HuH-7 (cell line): Measurements from ENCODE around the gene FSTL5.

Source experiments
- DNase-seq: peaks from one replicate; pipeline ENCODE4 v3.0.0; 2011; ENCODE audit warnings: low spot score

FSTL5 gene

DNA sequence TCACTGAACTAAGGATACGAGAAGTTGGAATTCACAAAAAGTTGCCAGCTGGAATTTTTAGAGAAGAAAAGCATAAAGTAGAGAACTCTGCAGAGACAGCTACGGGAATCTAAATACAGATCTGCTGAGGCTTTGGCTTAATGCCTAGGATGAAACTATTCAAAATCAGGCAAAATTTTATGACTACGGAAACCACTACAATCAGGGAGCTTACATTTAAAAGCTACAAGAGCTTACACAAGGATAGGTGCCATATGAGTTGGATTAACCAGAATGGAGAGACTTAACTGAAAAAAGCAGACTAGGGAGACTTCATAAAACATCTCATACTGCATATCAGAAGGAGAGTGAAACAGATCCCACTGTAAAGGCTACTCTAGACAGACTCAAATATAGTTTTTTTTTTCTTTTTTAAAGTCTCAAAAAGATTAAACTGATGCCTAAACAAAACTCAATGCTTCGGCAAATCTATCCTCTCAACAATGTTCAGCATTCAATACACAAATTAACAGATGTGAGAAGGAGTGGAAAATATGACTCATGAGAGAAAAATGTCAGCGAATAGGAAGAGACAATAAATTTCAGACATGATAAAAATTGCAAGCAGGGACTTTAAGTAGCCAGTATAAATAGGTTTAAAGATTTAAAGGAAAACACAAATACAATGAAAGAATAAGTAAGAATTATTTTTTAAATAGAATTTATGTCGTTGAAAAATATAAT, 586.1 kb downstream of the FSTL5 start:
- DNase-seq: no peak

DNA sequence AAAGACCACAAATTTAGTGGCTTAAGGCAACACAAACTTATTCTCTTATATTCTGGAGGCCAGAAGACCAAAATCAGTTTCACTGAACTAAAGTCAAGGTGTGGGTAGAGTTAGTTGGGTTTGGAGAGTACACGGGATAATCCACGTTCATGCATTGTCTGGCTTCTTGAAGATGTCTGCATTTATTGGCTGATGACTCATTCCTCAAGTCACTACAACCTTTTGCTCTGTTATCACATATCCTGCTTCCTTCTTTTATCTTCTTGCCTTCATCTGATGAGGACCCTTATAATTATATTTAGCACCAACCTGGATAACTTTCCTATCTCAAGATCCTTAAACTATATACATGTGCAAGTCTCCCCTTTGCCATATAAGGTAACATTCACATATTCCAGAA, 590.0 kb downstream of the FSTL5 start:
- no peak for DNase-seq

DNA sequence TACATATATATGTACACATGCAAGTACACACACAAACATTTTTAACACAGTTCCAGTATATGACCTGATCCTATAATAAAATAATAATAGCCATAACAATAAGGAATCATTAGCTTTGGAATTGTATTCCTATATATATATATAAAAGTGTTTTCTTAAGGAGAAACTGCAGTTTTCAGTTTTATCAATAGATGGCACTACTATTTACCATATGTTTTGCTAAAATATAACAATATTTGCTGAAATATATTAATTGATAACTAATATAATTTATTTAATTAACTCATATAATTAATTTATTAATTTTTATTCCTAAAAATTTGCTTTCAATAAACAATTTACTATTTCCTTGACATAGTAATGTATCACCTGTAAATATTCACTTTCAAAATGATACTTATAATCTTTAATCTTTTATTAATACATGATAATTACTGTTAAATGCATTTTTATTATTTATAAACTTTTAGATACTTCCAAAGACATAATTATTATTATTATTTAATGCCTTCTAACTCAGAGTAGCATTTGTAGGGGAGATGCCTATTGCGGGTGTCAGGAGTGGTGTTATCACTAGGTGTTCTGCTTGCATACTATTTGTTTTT, 599.5 kb downstream of the FSTL5 start:
- no peak for DNase-seq

DNA sequence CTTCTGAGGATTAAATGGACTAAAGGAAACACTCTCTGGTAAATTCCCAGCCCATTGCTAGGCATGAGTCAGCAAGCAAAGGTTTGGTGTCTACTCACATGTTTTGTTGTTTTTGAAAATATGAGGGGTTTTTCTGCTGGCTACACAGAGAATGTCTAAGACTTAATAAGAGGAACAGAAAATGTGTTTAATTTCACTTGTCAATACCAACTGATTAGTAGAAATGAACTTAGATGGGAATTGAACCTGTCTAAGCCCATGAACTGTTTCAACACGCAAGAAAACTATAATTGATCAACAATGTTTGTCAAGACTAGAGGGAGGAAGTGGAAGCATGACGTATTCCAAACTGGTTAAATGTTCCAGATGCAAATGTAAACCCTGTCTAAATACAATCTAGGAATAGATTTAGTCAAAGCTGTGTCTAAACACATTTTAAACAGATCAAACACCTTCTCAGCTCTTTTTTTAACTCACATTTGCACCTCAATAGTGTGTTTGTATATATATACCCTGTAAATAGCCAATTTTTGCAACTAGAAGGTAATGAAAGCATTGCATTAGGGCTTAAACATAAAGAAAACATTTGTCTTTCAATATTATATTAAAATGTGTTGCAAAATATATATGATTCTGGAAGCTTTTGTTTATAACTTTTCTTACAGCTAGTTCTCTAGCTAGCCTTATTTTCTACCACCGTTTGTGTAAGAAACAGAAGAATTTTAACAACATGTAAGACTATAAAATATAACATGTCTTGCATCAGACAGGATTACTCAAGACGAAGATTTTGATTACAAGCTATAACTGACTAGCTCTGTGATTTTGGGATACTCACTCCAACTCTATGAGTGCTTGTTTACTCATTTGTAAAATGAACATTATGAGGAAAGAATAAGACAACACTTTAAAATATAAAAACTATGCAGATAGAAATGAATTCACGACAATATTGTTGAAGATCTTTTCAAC, 607.8 kb downstream of the FSTL5 start:
- DNase-seq: no peak

DNA sequence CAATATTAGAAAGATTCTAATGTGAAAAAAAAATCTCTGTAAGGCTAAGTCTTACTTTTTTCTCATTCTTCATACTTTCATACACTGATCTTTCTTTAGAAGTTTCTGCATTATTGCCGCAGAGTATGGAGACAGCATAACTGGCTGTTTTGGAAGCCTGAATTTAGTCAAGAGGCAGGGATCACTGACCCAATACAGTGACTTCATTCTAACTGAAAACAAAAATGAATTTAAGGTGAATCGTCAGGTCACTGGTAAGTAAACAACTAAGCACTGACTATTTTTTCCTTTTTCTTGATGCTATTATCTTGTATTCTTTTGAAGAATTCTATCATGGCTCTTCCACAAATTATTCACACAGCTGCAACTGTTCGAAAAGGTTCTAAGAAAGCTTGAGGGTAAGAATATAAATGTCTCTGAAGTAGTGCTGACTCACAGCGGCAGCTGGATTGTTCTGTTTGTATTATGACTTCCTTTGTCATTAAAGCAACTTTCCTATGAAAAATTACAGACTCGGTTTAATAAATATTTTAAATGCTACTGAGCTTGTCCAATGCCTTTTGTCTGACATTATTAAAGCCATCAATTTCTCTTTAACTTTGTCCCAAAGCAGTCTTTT, 609.3 kb downstream of the FSTL5 start:
- DNase-seq: no peak

DNA sequence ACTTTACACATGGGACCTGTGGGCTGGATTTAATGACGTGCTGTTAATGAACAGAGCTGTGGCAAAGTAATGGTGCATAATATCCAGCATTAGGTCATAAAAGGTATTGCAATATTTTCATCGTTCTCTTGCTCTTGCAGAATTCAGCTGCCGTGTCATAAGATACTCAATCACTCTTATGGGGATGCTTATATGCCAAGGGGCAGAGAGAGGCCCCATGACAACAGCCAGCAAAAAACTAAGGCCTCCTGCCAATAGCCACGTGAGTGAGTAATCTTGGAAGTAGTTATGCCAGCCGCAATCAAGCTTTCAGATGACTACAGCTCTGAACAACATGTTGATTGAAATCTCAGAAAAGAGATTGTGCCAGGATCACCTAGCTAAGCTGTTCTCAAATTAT, 616.9 kb downstream of the FSTL5 start:
- DNase-seq: no peak

DNA sequence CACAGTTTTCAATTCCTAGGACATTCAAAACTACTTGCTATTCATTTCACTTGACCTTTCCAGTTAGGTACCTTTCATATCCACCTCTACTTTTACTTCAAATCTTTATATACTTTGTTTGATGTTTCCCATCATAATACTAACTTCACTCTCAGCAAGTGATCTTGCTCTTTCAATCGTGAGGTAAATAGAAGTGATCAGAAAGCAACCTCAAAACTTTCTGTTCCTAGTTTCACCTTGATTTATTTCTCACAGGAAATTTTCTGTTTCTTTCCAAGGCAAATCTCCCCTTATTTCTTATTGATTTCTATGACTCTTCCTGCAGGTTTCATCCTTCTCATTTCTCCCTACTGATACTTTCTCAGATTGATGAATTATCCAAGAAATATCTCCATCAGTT, 623.5 kb downstream of the FSTL5 start:
- DNase-seq: no peak

DNA sequence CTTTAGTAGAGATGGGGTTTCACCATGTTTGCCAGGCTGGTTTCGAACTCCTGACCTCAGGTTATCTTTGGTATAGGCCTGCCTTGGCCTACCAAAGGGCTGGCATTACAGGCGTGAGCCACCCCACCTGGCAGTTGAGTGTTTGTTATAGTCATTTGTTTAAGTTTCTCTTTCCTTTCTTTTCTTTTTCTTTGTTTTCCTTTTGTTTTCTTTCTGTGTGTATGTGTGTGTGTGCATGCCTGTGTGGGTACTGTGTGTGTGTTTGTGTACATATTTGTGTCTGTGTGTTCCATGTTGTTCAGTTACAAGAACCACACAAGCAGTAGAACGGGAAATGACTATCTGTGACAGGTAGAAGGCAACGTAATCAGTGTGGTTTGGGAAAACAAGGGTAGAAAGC, 624.9 kb downstream of the FSTL5 start:
- DNase-seq: no peak

DNA sequence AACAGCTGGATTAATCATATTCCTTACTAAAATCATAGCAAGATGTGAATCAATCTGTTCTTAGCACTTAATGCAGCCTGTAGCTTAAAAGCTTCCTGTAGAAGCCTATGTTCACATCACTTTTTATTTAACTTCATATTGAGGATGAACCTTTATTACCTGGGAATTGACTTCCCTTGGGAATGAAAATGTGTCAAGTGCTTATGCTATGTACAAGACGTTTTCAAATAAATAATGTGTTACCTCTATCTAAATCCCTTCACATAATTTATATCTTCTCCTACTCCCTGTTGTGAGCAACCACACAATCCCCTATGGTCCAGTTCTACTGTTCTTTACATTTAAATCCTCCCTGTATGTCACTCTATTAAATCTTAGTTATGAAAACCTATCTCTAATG, 633.1 kb downstream of the FSTL5 start:
- no peak for DNase-seq

DNA sequence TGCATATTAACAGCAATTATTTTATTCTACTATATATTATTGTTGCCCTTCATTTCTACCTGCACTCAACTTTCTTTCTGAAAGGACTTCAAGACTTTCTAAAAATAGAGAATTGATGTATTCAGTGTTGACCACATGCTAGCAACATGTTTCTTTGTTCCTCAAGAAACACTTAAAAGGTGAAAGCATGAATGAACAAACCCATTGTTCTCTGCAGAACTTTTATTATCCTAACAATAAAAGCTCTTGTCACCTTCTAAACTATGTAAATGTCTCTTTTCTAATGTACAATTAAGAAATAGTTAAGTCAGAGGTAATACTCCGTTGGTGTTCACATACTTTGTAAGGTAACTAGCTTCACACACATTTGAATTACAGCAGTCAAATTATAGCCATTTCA, 638.7 kb downstream of the FSTL5 start:
- no peak for DNase-seq

DNA sequence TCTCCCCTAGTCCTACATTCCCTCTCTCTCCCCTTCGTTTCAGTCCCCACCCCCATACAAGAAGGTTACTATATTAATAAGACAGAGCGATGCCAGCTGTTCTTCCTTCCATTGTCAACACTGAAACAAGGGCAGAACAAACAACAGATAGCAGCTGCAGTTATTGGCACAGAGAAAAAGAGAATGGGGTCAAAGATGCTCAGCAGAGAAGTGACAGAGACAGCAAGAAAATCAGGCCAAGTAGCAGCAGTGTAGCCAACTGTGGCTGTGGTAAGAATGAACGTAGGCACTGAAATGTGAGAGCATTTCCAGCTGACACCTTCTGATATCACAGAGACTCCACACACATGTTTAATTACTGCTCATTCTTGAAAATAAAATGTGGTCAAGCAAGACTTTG, 641.8 kb downstream of the FSTL5 start:
- no peak for DNase-seq

DNA sequence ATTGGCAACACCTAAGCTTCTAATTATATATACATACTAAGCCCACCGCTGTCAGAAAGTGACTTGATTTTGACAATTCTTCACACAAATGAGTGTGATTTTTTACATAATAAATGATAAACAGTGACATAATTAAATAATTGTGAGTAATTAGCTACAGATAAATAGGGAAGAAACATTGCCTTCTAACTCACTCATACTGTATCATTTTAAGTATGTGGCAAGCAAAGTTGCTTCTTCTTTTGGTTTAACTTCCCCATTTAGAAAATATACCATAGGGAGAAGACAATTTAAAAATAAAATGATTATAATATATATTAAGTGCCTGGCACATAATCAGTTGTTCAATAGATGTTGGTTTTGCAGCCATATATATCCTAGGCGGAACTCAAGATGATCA, 644.2 kb downstream of the FSTL5 start:
- DNase-seq: no peak

DNA sequence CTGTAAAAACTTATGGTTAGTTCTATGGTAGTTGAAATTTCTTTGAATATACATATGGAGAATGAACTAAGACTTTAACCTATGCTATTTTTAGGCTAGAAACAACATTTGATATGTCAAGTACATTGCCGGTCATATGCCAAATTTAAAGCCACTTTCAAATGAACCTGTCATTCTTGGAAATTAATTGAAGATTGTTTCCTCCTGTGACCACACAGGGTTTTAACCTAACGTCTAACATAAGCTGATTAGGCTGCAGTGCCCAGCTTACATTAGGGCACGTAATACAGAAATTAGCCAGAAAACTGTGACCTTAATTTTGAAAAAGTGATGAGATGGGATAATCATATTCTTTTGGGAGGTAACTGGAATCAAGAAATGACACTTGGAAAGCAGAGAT, 645.9 kb downstream of the FSTL5 start:
- no peak for DNase-seq

DNA sequence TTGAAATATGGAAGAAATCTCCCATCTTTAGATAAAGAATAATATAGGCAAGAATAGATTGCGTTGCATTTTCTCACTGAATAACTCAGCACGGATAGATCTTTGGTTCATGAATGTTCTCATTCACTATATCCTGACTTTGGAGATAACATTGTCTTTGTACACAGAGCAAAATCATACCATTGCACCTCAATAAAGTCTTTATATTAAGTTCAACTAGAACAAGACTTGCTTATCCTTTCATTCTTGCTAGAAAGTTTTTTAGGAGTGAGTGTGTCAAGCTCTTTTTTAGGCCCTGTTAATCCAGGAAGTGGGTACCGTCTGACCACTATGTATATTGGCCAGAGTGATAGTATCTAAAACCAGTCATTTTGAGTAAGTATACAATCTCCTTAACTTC, 658.7 kb downstream of the FSTL5 start:
- DNase-seq: no peak

DNA sequence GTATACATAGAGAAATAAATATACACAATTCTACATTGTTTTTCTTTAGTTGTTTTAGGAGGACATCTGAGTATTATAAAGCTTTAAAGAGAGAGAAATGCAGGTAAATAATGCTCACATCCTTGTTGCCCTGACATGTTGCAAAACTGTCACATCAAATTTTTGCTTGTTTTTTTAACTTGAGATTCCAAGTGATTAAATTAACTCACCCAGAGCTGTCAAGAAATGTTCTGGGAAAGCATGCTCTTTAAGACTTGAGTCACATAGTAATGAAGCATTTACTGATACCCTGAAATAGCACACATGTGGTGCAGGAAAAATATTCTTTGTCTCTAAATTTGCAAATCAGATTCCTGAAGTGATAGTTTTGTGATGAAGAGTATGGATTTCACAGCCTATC, 665.6 kb downstream of the FSTL5 start:
- DNase-seq: no peak

DNA sequence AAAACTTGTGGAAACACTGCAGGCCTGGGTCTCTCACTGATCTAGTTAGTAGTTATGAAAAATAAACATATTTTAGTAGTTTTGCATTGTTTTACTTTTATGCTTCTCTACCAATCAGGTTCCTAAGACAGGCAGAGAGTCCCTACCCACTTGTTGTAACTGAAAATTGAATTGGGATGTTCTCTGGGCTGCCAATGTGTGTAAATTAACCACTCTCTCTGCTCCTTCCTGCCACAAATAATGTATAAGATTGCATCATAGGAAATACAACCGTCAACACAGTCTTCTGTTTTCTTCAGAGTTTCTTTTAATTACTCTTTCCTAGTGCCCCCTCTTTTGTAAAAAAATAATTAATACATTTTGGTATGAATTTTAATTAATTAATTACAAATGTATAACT, 677.3 kb downstream of the FSTL5 start:
- DNase-seq: no peak

DNA sequence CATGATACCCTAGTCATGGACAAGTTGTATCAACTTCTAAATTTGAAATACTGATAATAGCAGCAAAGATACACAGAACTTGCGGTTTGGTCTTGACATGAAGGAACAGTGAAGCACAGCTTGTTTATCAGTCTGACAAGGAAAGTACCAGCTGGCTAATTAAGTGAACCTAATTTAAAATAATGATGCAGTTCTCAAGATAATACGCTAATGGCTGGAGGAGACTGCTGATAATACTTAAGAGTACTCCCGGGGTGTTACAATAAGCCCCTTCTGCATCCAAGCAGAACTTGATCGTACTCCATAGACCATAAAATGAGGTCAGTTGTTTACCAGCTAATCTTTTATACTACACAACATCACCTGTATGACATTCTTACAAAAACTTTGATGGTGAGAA, 697.5 kb downstream of the FSTL5 start:
- no peak for DNase-seq

DNA sequence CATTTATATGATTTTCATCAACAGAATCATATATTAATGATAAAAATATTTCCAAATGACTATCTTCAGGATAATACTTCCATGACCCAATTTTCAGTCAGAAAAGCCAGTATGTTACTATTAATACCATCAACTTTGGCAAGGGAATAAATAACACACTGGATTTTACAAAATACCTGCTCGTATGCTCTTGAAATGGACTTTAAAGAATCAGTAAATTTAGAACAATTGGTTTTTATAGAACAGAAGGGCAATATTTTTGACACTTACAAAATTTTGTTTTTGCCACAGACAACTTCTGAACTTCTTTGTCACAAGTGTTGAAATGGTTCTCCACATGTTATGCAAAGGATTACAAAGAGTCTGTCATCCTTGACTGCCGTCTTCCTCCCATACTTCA, 700.4 kb downstream of the FSTL5 start:
- no peak for DNase-seq

DNA sequence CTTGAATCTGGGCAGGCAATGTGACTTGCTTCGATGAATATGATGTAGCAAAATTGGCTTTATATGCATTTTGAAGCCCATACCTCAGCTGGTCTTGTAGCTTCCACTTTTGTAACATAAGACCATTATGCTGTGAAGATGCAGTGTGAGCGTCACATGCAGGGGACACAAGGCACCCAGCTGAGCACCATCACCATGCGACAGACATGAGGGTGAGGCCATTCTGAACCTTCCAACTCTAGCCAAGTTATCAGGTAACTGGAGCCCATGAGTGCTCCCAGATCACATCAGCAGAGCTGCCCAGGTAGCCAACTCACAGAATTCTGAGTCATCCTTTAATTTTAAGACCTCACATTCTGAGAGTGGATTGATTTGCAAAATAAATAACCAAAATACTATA, 705.9 kb downstream of the FSTL5 start:
- no peak for DNase-seq

DNA sequence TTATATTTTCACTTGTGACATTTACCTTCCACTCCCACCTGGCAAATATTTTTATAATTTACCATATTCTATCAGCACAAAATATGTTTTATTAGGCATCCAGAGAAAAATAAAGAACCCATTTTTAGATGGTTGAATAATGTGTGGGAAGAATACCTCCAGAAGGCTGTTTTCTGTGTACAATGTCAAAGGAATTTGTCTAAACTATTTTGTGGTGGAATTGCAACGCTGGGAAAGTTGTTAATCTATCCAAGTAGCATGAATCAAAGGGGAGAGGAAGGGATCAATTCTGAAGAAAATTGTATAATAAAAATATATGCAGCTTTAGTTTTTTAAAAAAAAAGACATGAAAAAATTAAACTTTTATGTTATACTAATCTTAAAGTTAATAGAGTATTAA, 706.5 kb downstream of the FSTL5 start:
- DNase-seq: no peak

DNA sequence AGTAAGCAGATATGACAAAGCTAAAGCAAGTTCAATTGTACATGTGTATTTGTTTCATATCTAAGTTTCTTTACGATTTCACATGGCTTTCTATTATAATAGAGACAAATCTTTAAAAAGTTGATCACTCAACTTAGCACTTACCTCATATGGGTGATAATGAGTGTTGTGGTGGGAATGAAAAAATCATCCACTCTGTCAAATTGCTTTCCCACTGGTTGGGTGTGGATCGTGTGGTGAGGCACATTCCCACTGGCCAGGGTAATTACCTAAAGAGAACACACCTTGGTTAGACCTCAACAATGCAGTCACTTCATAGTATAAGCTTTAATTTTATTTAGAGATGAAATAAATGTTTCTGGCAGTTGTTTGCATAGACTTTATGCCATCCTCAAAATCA, 708.9 kb downstream of the FSTL5 start:
- DNase-seq: no peak

DNA sequence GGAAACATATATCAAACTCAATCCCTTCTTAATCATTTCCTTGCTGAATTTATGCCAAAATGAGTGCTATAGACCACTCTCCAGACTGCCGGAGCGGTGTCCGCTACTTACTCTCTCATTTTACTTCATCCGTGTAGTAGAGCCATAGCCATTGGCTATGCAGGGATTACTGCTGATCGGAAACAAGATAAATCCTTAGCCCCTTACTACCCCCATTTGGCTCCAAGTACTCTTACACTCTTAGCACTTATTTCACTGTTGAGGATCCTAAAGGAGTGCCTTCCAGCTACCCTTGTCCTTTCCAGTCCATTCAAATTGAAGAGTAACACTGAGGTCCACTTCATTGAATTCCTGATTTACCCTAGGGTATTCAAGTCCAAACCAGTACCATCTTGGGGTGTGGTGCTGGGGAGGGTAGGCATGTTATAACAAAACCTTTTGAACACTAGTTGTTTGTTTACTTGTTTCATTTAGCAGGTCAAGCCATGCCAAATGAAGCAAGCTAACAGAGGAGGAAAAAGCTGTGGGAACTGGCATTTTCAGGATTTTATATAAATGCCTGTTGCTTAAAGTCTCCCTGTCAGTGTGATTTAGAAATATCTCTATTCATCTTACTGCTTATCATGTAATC, 715.1 kb downstream of the FSTL5 start:
- no peak for DNase-seq
